MM.1S (cell line): ENCODE data around the gene PRSS38.

Experiments
- DNase-seq: peaks from one replicate; pipeline ENCODE4 v3.0.0-alpha.2; 2015
- H2AFZ ChIP-seq: fragments of 300-600 bp; sonication (generic); 2 replicates; pipeline ENCODE4 v1.6.0; 2016; ENCODE audit warnings: antibody characterized with exemption, low read length
- H3F3A ChIP-seq: fragments of 300-600 bp; sonication (generic); 2 replicates; pipeline ENCODE4 v1.6.1; 2016; ENCODE audit warnings: mild to moderate bottlenecking, antibody characterized with exemption, low read length, moderate library complexity, mixed read lengths; ENCODE audit not compliant: insufficient read depth
- H3K27ac ChIP-seq: fragments of 300-600 bp; sonication (generic); 2 replicates; pipeline ENCODE4 v1.5.1; 2016; ENCODE audit warnings: mild to moderate bottlenecking, low read length
- H3K27me3 ChIP-seq: fragments of 300-600 bp; sonication (generic); replicated peaks from 2 replicates; pipeline ENCODE4 v1.6.0; 2016; ENCODE audit warnings: low read length; ENCODE audit not compliant: insufficient read depth
- H3K36me3 ChIP-seq: fragments of 300-600 bp; sonication (generic); replicated peaks from 2 replicates; pipeline ENCODE4 v1.6.1; 2016; ENCODE audit warnings: mild to moderate bottlenecking, low read length, mixed read lengths; ENCODE audit not compliant: insufficient read depth
- H3K4me1 ChIP-seq: fragments of 300-600 bp; sonication (generic); 2 replicates; pipeline ENCODE4 v1.6.1; 2016; ENCODE audit warnings: low read length, mixed read lengths
- H3K4me2 ChIP-seq: fragments of 300-600 bp; sonication (generic); 2 replicates; pipeline ENCODE4 v1.6.0; 2016; ENCODE audit warnings: low read depth, low read length
- H3K4me3 ChIP-seq: fragments of 300-600 bp; sonication (generic); 2 replicates; pipeline ENCODE4 v1.5.1; 2016; ENCODE audit warnings: low read length, mixed read lengths
- H3K79me2 ChIP-seq: fragments of 300-600 bp; sonication (generic); 2 replicates; pipeline ENCODE4 v1.6.1; 2016; ENCODE audit warnings: mixed run types, low read length, mixed read lengths
- H3K9ac ChIP-seq: fragments of 300-600 bp; sonication (generic); 2 replicates; pipeline ENCODE4 v1.6.1; 2016; ENCODE audit warnings: low read length, mixed read lengths
- H3K9me2 ChIP-seq: fragments of 300-600 bp; sonication (generic); replicated peaks from 2 replicates; pipeline ENCODE4 v1.6.1; 2016; ENCODE audit warnings: mild to moderate bottlenecking, low read length, mixed read lengths; ENCODE audit not compliant: insufficient read depth
- H3K9me3 ChIP-seq: fragments of 300-600 bp; sonication (generic); replicated peaks from 2 replicates; pipeline ENCODE4 v1.6.1; 2016; ENCODE audit warnings: mild to moderate bottlenecking, low read length, mixed read lengths; ENCODE audit not compliant: insufficient read depth
- H4K20me1 ChIP-seq: fragments of 300-600 bp; sonication (generic); 2 replicates; pipeline ENCODE4 v1.6.1; 2016; ENCODE audit warnings: mild to moderate bottlenecking, low read length, moderate library complexity, mixed read lengths; ENCODE audit not compliant: insufficient read depth
- EZH2 ChIP-seq: fragments of 300-600 bp; sonication (generic); optimal IDR thresholded peaks from 2 replicates; pipeline ENCODE3; 2017; ENCODE audit warnings: low read depth, mild to moderate bottlenecking, antibody characterized with exemption, low read length, mixed read lengths
- EZH2phosphoT487 ChIP-seq: fragments of 300-600 bp; sonication (generic); IDR thresholded peaks from 2 replicates; pipeline ENCODE4 v1.6.1; 2018; ENCODE audit warnings: antibody characterized with exemption, low read length
- TF ChIP-seq, protein P1 (sequence below): fragments of 300-600 bp; sonication (generic); IDR thresholded peaks from 2 replicates; pipeline ENCODE4 v1.5.1; 2016; ENCODE audit warnings: antibody characterized with exemption, low read length, mixed read lengths

Gene PRSS38

DNA sequence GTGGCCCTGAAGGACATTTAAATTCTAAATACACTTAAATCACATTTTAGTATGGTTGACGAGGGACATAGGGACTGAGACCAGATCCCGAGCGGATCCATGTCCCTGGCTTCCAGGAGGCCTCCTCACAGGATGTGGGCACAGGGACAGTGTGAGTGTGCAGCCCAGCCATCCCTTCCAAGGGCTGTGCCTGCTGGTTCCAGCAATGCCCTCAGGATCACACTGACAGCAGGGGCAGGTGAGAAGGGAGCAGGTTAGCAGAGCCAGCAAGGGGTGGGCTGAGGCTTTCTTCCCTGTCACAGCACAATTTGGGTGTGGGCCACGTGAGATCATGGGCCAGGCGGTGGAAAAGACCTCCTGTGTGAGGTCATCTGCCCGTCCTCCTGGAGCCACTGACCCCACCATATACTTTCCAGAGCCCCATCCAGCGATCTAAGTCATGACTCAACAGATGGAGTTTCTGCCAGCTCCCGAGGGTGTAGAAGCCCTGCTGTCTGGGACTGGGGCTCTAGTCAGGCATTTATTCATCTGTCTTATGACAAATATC, 37.0 kb upstream of the PRSS38 start:
- H3K79me2 ChIP-seq: no peaks in the 10 kb centered on the region
- H4K20me1 ChIP-seq: no peaks in the 10 kb centered on the region
- no peak for TF ChIP-seq EZH2
- TF ChIP-seq, protein P1, sequence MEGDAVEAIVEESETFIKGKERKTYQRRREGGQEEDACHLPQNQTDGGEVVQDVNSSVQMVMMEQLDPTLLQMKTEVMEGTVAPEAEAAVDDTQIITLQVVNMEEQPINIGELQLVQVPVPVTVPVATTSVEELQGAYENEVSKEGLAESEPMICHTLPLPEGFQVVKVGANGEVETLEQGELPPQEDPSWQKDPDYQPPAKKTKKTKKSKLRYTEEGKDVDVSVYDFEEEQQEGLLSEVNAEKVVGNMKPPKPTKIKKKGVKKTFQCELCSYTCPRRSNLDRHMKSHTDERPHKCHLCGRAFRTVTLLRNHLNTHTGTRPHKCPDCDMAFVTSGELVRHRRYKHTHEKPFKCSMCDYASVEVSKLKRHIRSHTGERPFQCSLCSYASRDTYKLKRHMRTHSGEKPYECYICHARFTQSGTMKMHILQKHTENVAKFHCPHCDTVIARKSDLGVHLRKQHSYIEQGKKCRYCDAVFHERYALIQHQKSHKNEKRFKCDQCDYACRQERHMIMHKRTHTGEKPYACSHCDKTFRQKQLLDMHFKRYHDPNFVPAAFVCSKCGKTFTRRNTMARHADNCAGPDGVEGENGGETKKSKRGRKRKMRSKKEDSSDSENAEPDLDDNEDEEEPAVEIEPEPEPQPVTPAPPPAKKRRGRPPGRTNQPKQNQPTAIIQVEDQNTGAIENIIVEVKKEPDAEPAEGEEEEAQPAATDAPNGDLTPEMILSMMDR: no peak
- H3K4me1 ChIP-seq: no peaks in the 10 kb centered on the region
- H3K27me3 ChIP-seq: no peaks in the 10 kb centered on the region
- H3F3A ChIP-seq: 0 out of 2 replicates have a peak, but pooled peaks cover 2% of the 10 kb centered on the region
- H2AFZ ChIP-seq: no peak overlapping the region
- no peaks in the 10 kb centered on the region for H3K9me3 ChIP-seq
- H3K36me3 ChIP-seq: no peaks in the 10 kb centered on the region
- DNase-seq: no peak
- H3K9me2 ChIP-seq: no peaks in the 10 kb centered on the region
- H3K4me2 ChIP-seq: no peak overlapping the region
- no peak overlapping the region for H3K4me3 ChIP-seq
- no peak overlapping the region for H3K27ac ChIP-seq
- H3K9ac ChIP-seq: no peak overlapping the region

DNA sequence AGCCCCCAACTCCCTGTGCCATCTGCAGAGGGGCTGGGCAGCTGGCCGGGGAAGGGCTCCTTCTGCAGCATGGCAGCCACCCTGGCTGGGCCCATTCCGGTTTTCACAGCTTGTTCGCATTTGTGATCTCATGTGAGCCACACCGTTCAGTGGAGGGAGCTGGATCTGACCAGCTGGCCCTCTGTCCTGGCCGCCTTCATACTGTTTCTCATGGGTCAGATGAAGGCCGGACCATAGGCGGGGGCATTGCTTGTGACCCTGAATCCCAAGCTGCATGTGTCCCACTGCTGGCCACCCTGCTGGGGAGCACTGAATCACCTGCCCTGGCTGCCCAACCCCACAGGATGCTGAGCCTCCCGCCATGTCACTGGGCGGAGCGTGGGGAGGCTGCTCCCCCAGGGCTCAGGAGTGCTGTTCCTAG, 36.4 kb upstream of the PRSS38 start:
- Histone ChIP-seq H4K20me1 (no peaks in the 10 kb centered on the region), H3F3A (0 out of 2 replicates have a peak, but pooled peaks cover 2% of the 10 kb centered on the region), H3K4me2 (no peak overlapping the region), H3K36me3 (no peaks in the 10 kb centered on the region), H3K27ac (no peak overlapping the region), H3K4me1 (no peaks in the 10 kb centered on the region), H3K9me3 (no peaks in the 10 kb centered on the region), H2AFZ (no peak overlapping the region), H3K9me2 (no peaks in the 10 kb centered on the region), H3K4me3 (no peak overlapping the region), H3K9ac (no peak overlapping the region), H3K27me3 (no peaks in the 10 kb centered on the region), H3K79me2 (no peaks in the 10 kb centered on the region)
- DNase-seq: no peak
- TF ChIP-seq, protein P1: no peak
- TF ChIP-seq EZH2 (no peak), EZH2phosphoT487 (no peak)

DNA sequence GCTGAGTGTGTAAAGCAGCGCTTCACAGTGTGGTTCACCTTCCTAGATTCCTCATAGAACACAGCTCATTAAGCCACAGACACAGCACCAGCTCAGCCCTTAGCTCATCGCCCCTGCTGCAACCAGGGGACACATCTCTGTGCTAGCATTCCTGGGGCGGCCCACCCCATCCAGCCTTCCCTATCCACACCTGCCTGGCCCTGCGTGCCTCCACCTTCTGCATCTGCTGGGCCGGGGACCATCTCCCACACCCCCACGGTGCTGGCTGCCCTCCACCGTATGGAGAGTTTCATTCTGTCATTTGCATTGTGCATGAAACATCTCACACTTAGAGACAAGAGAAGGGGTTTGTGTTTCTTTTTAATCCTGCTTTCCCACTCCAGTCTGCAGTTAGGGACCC, 35.8 kb upstream of the PRSS38 start:
- no peak for TF ChIP-seq EZH2phosphoT487
- TF ChIP-seq EZH2: no peak
- TF ChIP-seq, protein P1: no peak

More for the DNA sequence above, 35.8 kb upstream of the PRSS38 start:
- no peak for DNase-seq
- H3K9me3 ChIP-seq: no peaks in the 10 kb centered on the region
- H3K4me2 ChIP-seq: no peak overlapping the region
- 0 out of 2 replicates have a peak, but pooled peaks cover 2% of the 10 kb centered on the region for H3F3A ChIP-seq
- no peaks in the 10 kb centered on the region for H3K79me2 ChIP-seq
- no peak overlapping the region for H2AFZ ChIP-seq
- no peak overlapping the region for H3K9ac ChIP-seq
- H3K36me3 ChIP-seq: no peaks in the 10 kb centered on the region
- no peaks in the 10 kb centered on the region for H3K27me3 ChIP-seq
- H3K9me2 ChIP-seq: no peaks in the 10 kb centered on the region
- no peaks in the 10 kb centered on the region for H4K20me1 ChIP-seq
- no peaks in the 10 kb centered on the region for H3K4me1 ChIP-seq
- H3K4me3 ChIP-seq: no peak overlapping the region
- H3K27ac ChIP-seq: no peak overlapping the region
